GM12864 (cell line): ENCODE measurements around the gene SERTAD2.

ENCODE experiments used
- DNase-seq: peaks from one replicate; pipeline ENCODE4 v3.0.0-alpha.2; 2011; ENCODE audit warnings: low read depth
- H3K4me3 ChIP-seq: 2 replicates; pipeline ENCODE4 v1.5.1; 2011; ENCODE audit warnings: mild to moderate bottlenecking, low read depth, low read length, control low read depth
- TF ChIP-seq, protein P1 (sequence below): IDR thresholded peaks from 2 replicates; pipeline ENCODE4 v1.5.1; 2011; ENCODE audit warnings: low read depth, mild to moderate bottlenecking, moderate library complexity, low read length, control low read depth, inconsistent platforms; ENCODE audit errors: missing control alignments

The SERTAD2 gene

GRCh38 chr2:64675860-64676259, 22.1 kb upstream of the SERTAD2 start:
- TF ChIP-seq, protein P1, sequence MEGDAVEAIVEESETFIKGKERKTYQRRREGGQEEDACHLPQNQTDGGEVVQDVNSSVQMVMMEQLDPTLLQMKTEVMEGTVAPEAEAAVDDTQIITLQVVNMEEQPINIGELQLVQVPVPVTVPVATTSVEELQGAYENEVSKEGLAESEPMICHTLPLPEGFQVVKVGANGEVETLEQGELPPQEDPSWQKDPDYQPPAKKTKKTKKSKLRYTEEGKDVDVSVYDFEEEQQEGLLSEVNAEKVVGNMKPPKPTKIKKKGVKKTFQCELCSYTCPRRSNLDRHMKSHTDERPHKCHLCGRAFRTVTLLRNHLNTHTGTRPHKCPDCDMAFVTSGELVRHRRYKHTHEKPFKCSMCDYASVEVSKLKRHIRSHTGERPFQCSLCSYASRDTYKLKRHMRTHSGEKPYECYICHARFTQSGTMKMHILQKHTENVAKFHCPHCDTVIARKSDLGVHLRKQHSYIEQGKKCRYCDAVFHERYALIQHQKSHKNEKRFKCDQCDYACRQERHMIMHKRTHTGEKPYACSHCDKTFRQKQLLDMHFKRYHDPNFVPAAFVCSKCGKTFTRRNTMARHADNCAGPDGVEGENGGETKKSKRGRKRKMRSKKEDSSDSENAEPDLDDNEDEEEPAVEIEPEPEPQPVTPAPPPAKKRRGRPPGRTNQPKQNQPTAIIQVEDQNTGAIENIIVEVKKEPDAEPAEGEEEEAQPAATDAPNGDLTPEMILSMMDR, result no peak
- no peak for DNase-seq
- H3K4me3 ChIP-seq, result no peak overlapping the region

- DNase-seq, result no peak
- TF ChIP-seq, protein P1, result no peak
- H3K4me3 ChIP-seq, result no peak overlapping the region
Observed at GRCh38 chr2:64672708-64673107, 19.0 kb upstream of the SERTAD2 start.

DNA sequence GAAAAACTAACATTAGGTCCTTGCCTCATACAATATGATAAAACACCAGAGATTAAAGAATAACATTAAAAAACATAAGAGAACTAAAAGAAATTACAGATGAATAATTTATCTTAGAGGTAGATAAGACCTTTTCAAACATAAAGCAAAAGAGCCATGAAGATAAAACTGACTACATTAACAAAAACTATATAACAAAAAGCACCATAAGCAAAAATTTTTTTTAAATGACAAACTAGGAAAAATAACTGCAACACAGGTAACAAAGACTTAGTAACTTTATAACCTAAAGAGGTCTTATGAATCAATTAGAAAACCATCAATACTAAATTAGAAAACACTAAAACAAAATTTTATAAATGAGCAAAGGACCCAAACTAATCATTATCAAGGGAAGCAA, 16.3 kb upstream of the SERTAD2 start:
- TF ChIP-seq, protein P1, result no peak
- no peak for DNase-seq

DNA sequence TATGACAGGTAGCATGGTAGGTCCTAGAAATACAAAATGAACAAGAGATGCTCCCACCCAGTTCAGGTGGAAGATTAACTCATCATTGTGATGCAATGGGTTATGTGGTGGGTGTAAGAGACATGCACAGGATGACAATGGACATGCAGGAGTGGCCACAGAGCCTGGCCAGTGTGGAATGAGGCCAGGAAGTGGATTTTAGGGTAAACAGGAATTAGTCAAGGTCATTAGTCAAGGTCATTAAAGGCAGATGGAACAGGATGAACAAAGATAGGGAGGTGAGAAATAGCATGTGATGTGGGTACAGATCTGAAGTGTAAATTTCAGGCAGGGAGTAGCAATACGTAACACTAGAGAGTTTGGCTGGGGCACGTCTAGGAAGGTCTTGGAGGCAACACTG, 15.6 kb upstream of the SERTAD2 start:
- H3K4me3 ChIP-seq, result no peak overlapping the region
- no peak for DNase-seq
- TF ChIP-seq, protein P1, result no peak

More for the DNA sequence above, 16.3 kb upstream of the SERTAD2 start:
- H3K4me3 ChIP-seq, result no peak overlapping the region

GRCh38 chr2:64668542-64668941, 14.8 kb upstream of the SERTAD2 start:
- H3K4me3 ChIP-seq, result no peak overlapping the region
- DNase-seq, result no peak
- TF ChIP-seq, protein P1, result no peak

DNA sequence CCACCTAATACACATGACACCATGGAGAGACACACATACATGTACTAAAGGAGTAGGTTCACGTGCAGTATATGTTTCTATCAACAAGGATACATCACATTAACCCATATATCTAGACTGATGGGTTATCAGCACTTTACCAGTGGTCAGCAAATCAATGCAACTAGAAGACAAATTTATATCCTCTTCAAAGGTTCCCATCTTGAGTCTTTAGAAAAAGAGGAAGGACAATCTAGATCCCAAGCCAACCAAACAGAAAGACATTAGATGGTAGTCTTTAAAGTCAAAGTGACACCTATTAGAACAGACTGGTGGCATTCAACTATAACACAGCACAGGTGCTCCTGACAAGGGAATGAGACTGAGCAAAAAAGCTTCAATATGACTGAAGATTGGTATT, 13.8 kb upstream of the SERTAD2 start:
- TF ChIP-seq, protein P1, result no peak
- no peak for DNase-seq
- no peak overlapping the region for H3K4me3 ChIP-seq

DNA sequence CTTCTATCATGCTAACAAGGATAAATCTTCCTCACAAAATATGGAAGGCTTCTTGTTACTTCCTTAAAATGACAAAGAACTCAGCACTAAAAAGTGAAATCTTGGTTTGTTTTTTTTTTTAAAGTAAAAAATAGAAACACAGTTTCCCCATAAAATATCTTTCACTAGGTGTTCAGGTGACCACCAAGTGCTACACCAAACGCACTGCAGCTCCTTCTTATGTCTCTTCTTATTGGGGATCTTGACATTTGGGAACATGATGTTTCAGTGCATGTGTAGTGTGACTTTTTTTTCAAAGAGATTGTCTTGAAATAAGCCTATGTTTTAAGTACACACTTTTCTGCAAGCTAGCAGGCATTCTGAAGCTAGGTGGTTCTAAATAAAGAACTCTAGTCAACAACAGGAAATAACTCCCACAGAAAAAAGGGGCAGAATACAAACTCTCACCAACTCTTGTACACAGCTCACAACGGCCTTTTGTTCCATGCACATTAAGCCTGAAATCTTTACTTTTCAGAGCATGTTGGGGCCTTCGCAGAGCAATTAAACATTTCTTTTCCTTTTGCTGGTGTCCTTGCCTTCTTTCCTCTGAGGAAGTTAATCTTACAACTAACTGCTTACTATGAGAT, 13.2 kb upstream of the SERTAD2 start:
- TF ChIP-seq, protein P1, result no peak
- no peak overlapping the region; the same call in 1 of the 2 replicates for H3K4me3 ChIP-seq
- DNase-seq, result no peak
